ENCODE data around the gene BEST1.

The BEST1 gene

DNA sequence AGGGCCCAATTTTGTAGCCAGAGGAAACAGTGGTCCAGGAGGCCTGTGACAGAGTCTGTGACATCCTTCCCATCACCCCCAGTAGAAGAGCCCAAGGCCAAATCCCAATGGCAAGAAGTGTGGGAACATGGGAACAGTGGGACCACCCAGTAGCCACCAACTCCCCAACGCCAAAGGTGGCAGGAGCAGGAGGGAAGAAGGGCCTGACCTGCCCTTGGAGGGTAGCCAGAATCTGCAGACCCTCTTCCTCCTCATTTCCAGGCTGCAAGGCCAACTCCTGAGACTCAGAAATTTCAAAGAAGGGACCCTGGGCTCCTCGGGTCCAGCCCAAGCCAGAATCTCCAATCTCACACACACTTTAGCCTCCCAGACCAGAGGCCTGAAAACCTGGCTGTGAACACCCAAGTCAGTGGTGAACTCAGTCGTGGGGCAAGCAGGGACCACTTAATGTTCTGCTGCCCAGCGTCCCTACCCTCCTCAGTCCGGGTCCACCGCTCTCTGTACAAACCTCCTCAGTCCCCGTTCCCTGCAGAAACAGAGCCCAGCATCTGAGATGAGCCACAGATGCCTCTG is 38.9 kb upstream of the BEST1 start:
- Histone ChIP-seq H3K4me3 (ENCODE audit: low read length) (no peak overlapping the region), H3K79me2 (ENCODE audit: control insufficient read depth, low read length) (no peaks in the 10 kb centered on the region), H3K9me2 (replicated peaks; ENCODE audit: control insufficient read depth, low read length) (no peaks in the 10 kb centered on the region), H3K27me3 (ENCODE audit: control insufficient read depth, low read length) (no peaks in the 10 kb centered on the region; the same call in 1 of the 2 replicates), H3K27ac (ENCODE audit: low read depth, low read length) (no peak overlapping the region), H3K4me1 (ENCODE audit: control insufficient read depth, low read length) (no peaks in the 10 kb centered on the region), H3K9me3 (ENCODE audit: control insufficient read depth, insufficient read depth, low read length) (no peaks in the 10 kb centered on the region), H3F3A (ENCODE audit: control insufficient read depth, insufficient read depth) (no peaks in the 10 kb centered on the region), H3K36me3 (ENCODE audit: control insufficient read depth, low read length) (no peaks in the 10 kb centered on the region), H4K20me1 (ENCODE audit: control insufficient read depth, insufficient read depth, low read depth, low read length) (no peaks in the 10 kb centered on the region), H3K4me2 (ENCODE audit: low read length) (no peak overlapping the region)
- TF ChIP-seq, protein P1, sequence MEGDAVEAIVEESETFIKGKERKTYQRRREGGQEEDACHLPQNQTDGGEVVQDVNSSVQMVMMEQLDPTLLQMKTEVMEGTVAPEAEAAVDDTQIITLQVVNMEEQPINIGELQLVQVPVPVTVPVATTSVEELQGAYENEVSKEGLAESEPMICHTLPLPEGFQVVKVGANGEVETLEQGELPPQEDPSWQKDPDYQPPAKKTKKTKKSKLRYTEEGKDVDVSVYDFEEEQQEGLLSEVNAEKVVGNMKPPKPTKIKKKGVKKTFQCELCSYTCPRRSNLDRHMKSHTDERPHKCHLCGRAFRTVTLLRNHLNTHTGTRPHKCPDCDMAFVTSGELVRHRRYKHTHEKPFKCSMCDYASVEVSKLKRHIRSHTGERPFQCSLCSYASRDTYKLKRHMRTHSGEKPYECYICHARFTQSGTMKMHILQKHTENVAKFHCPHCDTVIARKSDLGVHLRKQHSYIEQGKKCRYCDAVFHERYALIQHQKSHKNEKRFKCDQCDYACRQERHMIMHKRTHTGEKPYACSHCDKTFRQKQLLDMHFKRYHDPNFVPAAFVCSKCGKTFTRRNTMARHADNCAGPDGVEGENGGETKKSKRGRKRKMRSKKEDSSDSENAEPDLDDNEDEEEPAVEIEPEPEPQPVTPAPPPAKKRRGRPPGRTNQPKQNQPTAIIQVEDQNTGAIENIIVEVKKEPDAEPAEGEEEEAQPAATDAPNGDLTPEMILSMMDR (IDR thresholded peaks at IDR 0.05; ENCODE audit: low read depth, low read length, poor library complexity, severe bottlenecking), result no peak
- TF ChIP-seq EZH2phosphoT487 (IDR thresholded peaks at IDR 0.05; ENCODE audit: borderline replicate concordance, low read length), result no peak

- no peak overlapping the region for H3K4me2 ChIP-seq (ENCODE audit: low read length)
- no peaks in the 10 kb centered on the region for H3K79me2 ChIP-seq (ENCODE audit: control insufficient read depth, low read length)
- no peaks in the 10 kb centered on the region for H3K9me3 ChIP-seq (ENCODE audit: control insufficient read depth, insufficient read depth, low read length)
- H3K27me3 ChIP-seq (ENCODE audit: control insufficient read depth, low read length), result peaks cover 4% of the 10 kb centered on the region; the same call in 1 of the 2 replicates
- H3F3A ChIP-seq (ENCODE audit: control insufficient read depth, insufficient read depth), result no peaks in the 10 kb centered on the region
- H3K27ac ChIP-seq (ENCODE audit: low read depth, low read length), result no peak overlapping the region
- H3K9me2 ChIP-seq (replicated peaks; ENCODE audit: control insufficient read depth, low read length), result no peaks in the 10 kb centered on the region
- no peak overlapping the region for H3K4me3 ChIP-seq (ENCODE audit: low read length)
- H3K4me1 ChIP-seq (ENCODE audit: control insufficient read depth, low read length), result no peaks in the 10 kb centered on the region
- no peaks in the 10 kb centered on the region for H3K36me3 ChIP-seq (ENCODE audit: control insufficient read depth, low read length)
- no peaks in the 10 kb centered on the region for H4K20me1 ChIP-seq (ENCODE audit: control insufficient read depth, insufficient read depth, low read depth, low read length)
- TF ChIP-seq EZH2phosphoT487 (IDR thresholded peaks at IDR 0.05; ENCODE audit: borderline replicate concordance, low read length), result no peak
- TF ChIP-seq, protein P1 (IDR thresholded peaks at IDR 0.05; ENCODE audit: low read depth, low read length, poor library complexity, severe bottlenecking), result no peak
These were observed 38.2 kb upstream of the BEST1 start for GRCh38 chr11:61911701-61912529.

DNA sequence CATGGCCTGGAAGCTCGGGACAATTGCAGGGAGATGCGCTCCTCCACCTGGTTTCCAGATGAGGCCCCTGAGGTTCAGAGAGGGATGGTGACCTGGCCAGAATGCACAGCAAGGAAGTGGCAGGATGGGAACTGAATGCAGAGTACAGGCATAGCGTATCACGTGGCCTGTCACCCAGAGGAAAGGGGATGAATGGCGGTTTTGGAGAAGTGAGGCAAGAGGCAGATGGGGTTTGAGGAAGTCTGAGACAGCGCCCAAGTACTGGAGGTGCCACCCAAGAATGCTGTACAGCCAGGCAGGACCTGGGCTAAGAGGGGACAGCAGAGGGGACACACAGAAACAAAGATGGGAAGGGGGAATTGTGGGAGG is 37.6 kb upstream of the BEST1 start:
- Histone ChIP-seq H3K79me2 (ENCODE audit: control insufficient read depth, low read length) (no peaks in the 10 kb centered on the region), H3F3A (ENCODE audit: control insufficient read depth, insufficient read depth) (no peaks in the 10 kb centered on the region), H3K4me1 (ENCODE audit: control insufficient read depth, low read length) (no peaks in the 10 kb centered on the region), H3K4me2 (ENCODE audit: low read length) (no peak overlapping the region), H3K27ac (ENCODE audit: low read depth, low read length) (no peak overlapping the region), H3K4me3 (ENCODE audit: low read length) (no peak overlapping the region), H3K27me3 (ENCODE audit: control insufficient read depth, low read length) (peaks cover 4% of the 10 kb centered on the region; the same call in 1 of the 2 replicates), H3K9me3 (ENCODE audit: control insufficient read depth, insufficient read depth, low read length) (no peaks in the 10 kb centered on the region), H4K20me1 (ENCODE audit: control insufficient read depth, insufficient read depth, low read depth, low read length) (no peaks in the 10 kb centered on the region), H3K9me2 (replicated peaks; ENCODE audit: control insufficient read depth, low read length) (no peaks in the 10 kb centered on the region), H3K36me3 (ENCODE audit: control insufficient read depth, low read length) (no peaks in the 10 kb centered on the region)
- TF ChIP-seq, protein P1 (IDR thresholded peaks at IDR 0.05; ENCODE audit: low read depth, low read length, poor library complexity, severe bottlenecking), result no peak
- no peak for TF ChIP-seq EZH2phosphoT487 (IDR thresholded peaks at IDR 0.05; ENCODE audit: borderline replicate concordance, low read length)

All from DOHH2 (cell line).